Activated gamma-delta T cell treated with Interleukin-2 at 50 U/mL for 16 hours (primary cell): ENCODE results near the gene TMEM143.
A peak's percentile ranks its signal among the peaks of the same experiment; 100 is the strongest.
"Not testable (repeated sequence)": the region's sequence is repeated elsewhere in the genome, so short reads cannot be mapped to it uniquely, and the experiment has no call there.

Experiments used
- DNase-seq: peaks from one replicate; pipeline ENCODE4 v3.0.0-alpha.2; 2020

TMEM143 gene

DNA sequence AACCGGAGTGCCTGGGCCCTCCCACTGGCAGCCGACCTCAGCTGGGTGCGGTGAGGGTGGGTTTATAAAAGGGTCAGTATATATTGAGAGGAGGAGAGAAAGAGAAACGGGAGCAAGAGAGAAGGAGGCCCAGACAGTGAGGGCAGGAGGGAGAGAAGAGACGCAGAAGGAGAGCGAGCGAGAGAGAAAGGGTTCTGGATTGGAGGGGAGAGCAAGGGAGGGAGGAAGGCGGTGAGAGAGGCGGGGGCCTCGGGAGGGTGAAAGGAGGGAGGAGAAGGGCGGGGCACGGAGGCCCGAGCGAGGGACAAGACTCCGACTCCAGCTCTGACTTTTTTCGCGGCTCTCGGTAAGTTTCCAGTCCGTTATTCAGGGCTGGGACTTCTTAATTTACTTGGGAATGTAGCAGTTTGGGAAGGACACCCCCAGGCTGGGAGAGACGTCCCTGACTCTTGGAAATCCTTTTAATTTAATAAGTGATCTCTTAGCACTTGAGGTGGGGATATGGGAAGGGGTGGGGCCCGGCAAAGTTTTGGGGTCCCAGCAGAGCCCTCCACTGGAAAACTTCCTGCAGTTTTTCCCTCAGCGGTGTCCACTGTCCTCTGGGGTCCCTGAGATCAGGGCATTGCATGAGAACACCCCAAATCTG lies 38.4 kb downstream of the TMEM143 start, which contains the start of gene EMP3:
EMP3 (plus strand) TSS at position 288 of the 646 bp plus-strand sequence. CDS start 1,293 bp downstream, outside the sequence.
- DNase-seq: peak; percentile 88

DNA sequence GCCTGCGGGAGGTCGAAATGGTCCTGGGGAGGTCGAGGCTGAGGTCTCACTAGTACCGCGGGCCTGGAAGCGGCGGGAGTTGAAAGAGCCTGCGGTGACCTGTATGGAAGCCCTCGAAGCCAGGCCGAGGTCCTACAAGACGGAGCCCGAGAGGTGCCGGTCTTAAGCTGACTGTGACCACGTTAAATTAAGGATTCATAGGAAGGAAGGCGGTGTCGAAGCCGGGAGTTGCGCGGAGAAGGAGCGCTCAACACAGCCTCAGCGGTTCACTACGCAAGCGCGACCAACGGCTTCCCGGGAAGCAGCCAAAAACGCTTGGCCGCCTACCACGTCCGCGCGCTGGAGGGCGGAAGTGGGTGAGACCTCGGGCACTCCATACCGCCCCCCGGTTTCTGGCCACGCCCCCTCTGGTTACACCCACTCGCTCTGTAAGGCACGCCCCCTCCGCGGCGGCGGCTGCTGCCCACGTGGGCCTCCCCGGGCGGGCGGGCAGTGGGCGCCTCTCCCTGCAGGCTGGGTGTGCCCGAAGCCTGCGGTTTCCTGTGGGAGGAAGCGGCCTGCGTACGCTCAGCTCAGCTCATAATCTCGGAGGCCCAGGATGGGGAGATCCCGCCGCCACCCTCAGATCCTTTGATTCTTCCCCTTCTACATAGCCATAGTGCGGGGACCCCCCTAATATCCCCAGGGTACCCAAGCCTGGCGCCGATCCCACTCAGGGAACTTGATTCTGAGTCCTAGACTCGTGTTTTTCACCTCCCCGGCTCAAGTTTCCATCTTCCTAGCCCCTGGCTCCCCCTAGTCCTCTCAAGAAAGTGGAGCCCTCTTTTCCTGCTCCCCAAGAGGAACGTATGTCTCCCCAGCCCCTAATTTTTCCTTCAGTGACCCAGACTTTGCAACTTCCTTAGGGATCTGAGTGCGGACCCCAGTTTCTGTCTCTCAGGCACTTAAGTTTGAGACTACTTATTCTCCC lies 41.8 kb downstream of the TMEM143 start:
- DNase-seq: peak; percentile 100

DNA sequence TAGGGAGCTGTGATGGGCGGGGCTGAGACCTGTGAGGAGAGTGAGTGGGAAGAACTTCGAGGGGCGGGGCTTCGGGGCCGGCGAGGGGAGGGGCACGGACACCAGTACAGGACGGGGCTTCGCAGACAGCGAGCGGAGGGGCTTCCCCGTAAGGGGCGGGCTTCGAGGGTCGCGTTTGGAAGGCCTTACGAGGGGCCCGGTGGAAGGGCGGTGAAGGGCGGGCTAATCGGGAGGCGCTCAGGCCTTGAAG lies 42.4 kb downstream of the TMEM143 start:
- DNase-seq: peak; percentile 98

DNA sequence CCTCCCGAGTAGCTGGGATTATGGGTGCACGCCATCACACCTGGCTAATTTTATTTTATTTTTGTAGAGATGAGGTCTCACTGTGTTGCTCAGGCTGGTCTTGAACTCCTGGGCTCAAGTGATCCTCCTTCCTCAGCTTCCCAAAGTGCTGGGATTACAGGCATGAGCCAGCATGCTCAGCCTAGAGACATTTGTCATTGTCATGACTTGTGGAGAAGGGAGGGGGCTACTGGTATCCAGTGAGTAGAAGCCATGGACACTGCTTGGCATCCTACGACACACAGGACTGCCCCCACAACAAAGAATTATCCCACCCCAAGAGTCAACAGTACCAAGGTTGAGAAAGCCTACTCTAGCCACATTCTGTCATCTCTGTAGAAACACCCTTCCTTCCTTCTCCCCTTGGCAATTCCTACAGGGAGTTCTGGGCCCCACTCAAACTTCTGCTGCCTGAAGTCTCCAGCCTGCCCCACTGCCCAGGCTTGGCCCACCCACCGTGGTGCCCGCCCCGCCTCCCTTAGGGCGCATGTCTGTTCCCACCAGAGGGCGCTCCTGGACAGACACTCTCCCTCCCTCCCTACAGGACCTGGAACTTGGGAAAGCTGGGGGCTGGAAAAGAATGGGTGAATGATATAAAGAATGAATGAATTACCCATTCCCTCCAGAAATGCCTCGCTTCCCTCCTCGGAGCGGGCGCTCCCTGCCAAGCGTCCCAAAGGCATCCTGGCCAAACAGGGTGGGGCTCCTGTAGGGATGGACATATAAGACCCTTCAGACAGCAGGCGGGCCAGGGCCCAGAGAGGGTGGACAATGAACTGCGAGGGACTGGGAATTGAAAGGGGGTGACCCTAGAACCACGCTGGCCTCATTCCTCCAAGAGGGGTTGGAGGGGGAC lies 43.8 kb downstream of the TMEM143 start:
- DNase-seq: peak; percentile 82

DNA sequence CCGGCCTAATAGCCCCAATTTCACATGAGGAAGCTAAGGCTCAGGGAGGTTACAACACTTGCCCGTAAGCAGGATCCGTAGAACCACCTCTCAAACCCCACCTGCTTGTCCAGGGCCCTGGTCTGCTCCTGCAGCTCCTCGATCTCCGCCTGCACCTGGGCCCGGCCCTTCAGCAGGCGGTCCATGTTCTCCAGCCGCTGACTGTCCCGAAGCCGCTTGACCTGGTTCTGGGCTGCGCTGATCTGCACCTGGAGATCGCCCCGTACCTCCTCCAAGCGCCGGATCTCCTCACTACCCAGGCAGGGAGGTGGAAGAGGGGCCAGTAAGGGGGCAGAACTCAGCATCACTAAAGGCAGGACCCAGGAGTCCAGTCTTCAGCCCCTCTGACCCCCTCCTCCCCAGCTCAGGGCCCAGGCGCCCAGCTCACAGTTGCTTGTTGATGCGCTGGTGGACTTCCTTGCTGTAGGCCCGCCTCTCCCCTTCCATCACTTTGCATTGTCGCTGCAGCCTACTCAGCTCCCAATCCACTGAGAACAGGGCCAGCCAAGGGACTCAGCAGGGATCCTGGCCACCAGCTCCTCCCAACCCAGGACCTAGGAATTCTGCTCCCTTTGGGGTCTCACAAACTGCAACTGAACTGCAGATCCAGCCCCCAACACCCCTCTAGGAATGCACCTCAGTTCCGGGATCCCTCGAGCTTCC lies 45.3 kb downstream of the TMEM143 start:
- DNase-seq: no peak

DNA sequence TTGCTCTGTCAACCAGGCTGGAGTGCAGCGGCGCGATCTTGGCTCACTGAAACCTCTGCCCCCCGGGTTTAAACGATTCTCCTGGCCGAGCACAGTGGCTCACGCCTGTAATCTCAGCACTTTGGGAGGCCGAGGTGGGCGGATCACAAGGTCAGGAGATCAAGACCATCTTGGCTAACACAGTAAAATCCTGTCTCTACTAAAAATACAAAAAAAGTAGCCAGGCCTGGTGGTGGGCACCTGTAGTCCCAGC lies 46.1 kb downstream of the TMEM143 start:
- DNase-seq: not testable (repeated sequence)

DNA sequence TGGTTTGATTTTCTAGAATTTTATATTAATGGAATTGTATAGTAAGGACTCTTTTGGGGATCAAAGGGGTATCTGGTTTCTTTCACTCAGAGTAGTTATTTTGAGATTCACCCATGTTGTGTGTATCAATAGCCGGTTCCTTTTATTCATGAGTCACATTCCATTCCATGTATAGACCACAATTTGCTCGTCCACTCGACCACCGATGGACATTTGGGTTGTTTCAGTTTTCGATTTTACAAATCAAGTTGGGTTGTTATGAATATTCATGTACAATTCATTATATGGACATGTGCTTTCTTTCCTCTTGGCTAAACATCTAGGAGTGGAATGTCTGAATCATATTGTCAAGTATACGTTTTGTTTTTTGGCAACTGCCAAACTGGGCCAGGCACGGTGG lies 48.0 kb downstream of the TMEM143 start:
- no peak for DNase-seq

DNA sequence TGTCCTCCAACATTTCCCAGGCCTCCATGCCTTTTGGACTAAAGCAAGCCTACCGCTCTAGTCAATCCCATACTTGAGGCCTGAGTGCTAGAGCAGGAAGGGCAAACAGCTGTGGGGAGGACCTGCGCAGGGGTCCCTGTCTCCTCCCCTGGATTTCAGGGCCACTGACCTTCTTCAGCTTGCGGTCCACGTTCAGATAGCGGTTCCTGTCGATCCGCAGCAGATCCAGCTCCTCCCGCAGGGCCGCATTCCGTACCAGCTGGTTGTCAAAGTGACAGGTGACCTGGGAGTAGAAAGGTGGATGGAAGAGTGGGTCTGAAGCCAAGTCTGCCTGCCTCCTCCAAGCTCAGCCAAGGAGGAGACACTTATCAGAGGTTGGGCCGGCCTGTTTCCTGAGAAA lies 52.4 kb downstream of the TMEM143 start:
- no peak for DNase-seq

DNA sequence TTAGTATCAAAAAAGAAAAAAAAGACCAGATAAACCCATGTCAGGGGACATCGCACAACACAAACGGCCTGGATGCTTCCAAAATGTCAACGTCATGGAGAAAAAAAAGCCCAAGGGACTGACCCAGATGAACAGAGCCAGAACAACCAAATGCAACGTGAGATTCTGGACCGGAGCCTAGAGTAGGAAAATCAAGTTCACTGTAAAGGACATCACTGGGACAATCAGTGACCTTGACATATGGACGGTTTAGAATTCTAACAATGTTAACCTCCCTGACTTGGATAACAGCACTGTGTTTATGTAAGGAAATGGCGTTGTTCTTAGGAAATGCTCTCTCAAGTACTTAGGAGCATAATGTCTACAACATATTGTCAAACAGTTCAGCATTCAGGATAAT lies 53.5 kb downstream of the TMEM143 start:
- DNase-seq: no peak

DNA sequence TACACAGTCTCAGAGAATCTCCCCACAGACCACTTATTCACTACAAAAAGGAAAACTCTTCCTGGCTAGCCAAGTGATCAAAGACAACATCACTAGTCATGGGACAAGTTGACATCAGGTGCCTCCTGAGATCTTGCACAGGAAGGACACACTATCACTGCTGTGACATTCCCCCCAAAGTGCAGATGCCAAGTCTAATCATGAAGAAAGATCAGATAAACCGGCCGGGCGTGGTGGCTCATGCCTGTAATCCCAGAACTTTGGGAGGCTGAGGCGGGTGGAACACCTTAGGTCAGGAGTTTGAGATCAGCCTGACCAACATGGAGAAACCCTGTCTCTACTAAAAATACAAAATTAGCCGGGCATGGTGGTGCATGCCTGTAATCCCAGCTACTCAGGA lies 54.0 kb downstream of the TMEM143 start:
- DNase-seq: not testable (repeated sequence)

DNA sequence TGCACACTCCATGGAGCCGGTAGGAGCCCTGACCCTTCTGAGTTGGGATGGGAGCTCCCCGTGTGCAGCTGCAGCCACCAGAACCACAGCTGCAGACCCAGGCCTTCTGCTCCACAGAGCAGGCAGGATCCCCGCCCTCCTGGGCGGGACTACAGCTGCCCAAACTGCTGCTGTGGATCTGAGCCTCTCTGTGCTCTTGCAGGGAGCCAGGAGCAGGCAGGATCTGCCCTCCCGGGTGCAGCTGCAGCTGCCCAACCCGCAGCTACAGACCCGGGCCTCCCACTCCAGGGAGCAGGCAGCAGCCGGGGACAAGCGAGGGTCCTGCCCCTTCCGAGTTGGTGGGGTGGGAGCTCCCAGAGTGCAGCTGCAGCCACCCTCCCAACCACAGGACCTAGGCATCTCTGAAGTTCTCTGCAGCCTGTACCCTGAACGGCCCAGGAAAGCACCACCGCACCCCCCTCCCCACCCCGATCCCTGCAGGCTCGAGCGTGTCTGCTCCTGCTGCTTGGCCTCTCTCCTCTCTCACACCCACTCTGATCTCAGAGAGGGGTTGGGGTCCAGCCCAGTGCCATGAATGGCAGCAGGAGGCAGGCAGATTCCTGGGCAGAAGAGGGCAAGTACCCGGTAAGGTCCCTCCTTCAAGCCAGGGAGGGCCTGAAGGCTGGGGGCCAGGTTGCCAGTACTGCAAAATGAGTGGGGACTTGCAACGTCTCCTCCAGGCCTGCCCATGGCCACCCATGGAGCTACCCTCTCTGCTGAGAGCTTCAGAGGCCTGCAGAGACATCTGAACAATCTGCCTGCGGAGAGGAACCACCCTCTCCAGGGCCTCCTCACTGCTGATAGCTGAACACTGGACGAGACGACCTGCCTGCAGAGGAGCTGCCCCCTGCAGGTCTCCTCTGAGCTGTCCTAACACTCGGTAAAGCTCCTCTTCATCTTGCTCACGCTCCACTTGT lies 54.8 kb downstream of the TMEM143 start:
- DNase-seq: no peak

DNA sequence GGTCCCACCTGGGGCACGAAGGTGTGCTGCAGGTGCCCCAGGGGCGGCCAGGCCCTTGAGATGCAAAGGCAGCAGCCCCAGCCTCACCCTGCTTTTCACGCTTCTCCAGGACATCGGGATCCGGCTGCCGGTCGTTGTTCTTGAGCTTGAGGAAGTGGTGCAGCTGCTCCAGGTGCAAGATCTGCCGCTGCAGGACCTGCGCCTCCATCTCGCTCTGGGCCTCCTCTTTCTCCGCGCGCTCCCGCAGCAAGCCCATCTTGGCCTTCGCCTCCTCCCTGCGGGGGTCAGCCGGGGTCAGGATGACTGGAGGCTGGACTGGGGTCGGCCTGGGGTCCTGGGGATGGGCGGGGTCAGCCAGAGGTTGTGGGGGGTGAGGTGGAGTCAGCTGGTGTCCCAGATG lies 59.9 kb downstream of the TMEM143 start:
- no peak for DNase-seq

DNA sequence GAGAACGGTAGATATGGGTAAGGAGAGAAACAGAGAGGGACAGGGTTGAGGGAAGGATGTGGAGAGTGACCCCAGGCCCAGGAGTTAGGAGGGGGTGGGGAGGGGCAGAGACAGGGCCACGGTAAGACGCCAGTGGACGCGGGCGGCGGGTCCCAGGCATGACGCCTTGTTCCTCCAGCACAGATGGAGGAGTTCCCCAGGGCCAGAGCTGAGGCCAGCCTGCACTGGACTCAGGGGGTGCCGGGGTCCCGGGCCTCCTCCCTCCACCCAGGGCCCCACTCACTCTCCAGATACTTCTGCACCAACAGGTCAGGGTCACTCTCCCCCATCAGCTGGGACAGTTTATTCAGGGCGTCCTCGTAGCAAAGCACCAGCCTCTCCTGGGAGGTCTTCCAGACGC lies 60.4 kb downstream of the TMEM143 start:
- DNase-seq: no peak

DNA sequence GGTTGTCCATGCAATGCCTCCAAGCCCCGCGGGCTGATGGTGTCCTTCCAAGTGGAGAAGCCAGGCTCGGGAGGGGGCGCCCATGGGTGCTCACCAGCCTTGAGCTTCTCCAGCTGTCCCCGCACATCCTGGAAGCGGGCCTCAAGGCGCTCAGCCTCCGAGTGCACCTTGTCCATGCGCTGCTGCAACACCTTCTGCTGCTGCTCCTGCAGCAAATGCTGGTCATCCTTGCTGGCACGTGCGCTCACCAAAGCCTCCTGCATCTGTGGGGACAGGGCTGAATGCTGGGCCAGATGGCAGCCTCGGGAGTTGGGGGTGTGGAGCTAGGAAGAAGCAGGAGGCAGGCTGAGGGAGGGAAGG lies 61.2 kb downstream of the TMEM143 start:
- DNase-seq: no peak

DNA sequence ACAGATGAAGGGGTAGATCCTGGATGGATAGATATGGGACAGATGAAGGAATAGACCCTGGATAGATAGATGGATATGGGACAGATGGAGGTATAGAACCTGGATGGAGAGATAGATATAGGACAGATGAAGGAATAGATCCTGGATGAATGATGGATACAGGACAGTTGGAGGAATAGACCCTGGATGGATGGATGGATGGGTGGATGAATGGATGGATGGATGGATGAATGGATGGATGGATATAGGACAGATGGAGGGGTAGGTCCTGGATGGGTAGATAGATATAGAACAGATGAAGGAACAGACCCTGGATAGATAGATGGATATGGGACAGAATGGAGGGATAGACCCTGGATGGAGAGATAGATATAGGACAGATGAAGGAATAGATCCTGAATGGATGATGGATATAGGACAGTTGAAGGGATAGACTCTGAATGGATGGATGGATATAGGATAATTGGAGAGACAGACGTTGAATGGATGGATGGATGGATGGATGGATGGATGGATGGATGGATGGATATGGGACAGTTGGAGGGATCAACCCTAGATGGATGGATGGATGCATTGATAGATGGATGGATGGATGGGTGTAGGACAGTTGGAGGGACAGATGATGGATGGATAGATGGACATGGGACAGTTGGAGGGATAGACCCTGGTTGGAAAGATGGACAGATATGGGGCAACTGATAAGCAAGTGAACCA lies 61.7 kb downstream of the TMEM143 start:
- DNase-seq: no peak

DNA sequence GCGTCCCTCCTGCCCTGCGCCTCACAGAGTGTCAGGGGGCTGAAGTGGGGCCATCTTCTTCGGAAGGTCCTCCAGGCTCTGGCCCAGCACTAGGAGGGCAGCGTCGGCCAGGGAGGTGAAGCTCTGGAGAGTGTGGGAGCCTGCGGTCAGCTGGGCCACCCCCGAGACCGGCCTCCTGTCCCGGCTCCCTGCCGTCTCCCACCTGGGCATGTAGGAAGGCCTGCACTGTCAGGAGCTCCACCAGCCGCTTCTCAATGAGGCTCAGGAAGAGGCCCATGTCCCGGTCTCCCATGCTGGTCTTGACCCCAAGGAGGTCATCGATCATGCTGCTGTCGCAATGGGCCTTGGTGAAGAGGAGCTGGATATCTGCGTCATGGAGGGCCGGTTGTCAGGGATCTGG lies 65.8 kb downstream of the TMEM143 start:
- DNase-seq: no peak

DNA sequence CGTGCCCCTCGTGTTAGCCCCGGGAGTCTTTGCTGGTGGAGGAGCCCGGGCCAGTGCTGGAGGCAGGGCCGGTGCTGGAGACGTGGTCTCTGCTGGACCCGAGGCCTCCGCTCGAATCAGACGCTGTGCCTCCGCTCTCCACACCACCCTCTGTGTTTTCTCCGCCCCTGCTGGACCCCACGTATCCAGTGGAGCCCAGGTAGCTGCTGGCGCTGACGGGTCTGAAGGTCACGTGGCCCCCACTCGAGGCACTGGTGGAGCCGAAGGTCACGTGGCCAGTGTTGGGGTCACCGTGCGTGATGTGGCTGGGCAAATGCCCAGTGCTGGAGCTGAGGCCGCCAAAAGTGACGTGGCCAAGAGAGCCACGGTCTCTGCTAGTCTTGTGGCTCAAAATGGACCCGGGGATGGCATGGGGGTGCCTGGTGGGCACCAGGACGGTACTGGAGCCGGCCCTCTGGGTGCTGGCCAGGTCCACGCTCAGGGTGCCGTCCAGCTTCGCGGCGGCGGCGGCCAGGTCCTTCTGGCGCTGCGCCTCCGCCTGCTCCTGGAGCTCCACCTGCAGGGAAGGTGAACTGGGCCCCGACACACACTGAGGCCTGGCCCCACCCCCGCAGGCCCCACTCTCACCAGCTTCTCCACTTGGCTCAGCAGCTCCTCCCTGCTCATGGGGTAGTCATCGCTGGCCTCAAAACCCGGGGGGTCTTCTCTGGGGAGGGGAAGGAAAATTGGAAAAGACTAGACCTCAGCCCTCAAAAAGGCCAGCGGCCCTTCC lies 66.6 kb downstream of the TMEM143 start:
- no peak for DNase-seq

DNA sequence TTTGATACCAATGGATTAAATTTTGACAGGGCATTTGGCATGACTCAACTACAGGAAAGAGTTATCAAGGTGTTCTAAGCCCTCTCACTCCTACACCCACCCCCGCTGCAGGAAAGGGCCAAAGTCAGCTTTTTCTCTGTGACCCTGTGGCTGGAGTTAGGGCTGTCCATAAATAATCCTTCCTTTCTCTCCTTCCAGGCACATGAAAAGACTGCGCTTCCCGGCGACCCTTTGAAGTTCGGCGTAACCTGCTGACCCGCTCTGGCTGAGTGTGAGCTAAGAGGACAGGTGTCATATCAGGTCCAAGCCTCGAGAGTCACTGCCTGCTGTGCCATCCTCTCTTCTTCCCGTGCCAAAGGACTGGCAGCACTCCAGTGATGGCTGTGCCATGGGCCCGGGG lies 68.3 kb downstream of the TMEM143 start:
- DNase-seq: no peak

DNA sequence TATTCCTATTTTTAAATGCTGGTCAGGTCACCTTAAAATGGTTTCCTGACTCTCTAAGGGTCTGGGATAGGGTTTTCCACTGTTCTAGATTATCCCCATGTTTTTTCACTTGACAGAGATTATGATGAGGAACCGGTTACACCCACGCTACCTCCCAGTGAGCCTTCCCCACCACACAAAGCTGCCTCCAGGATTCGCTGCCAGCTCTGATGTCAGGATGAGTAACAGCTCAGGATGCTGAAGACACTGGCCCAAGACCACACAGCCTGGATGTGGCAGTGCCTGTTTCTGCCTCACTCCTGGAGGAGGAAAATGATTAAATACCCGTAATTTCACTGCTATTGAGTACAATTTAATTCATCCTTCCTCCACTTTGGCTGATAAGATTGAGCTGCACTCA lies 70.9 kb downstream of the TMEM143 start:
- DNase-seq: no peak

DNA sequence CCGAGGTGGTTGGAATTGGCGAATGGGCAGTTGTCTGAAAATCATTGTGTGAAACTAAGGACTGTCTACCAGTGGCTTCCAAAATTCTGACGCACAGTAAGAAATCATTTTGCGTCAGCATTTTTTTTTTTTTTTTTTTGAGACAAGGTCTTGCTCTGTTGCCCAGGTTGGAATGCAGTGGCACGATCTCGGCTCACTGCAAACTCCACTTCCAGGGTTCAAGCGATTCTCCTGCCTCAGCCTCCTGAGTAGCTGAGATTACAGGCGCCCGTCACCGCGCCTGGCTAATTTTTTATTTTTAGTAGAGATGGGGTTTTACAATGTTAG lies 72.3 kb downstream of the TMEM143 start:
- DNase-seq: not testable (repeated sequence)
